Measurements from ENCODE around the gene SPTLC2. TPM values are rescaled to one million over a fixed set of nuclear protein-coding genes. Genes with fewer than 3 reads are reported as not detected.

SPTLC2 gene
- total RNA-seq, 1 experiment from 2014 or later: 44.7 TPM

- TF ChIP-seq RAD21 (IDR thresholded peaks at IDR 0.05; ENCODE audit: low read depth) (no peak), FOSL1 (IDR thresholded peaks at IDR 0.05; ENCODE audit: low read depth) (no peak), POLR2AphosphoS5 (IDR thresholded peaks at IDR 0.05; ENCODE audit: low read depth, low read length) (no peak), CBX3 (IDR thresholded peaks at IDR 0.05; ENCODE audit: low read depth) (no peak), CEBPB (IDR thresholded peaks at IDR 0.05; ENCODE audit: low read depth) (no peak), EZH2 (IDR thresholded peaks at IDR 0.05) (no peak)
Measured at GRCh38 chr14:77579780-77580179, 36.7 kb downstream of the SPTLC2 start (continued).

- RAD21 ChIA-PET (ENCODE audit: low non-redundant PET in 1 of 2, low total read pairs in 2 of 2, uncharacterized antibody in 2 of 2, unreplicated experiment in 2 of 2): interaction anchor here in 1 of 2 experiments (0.6 kb wide), 1 partner anchor 30 kb away, joined by 3 read pairs; no protein-coding TSS in a partner anchor
- Histone ChIP-seq H3K9me2 (ENCODE audit: insufficient read depth) (no peaks in the 10 kb centered on the region), H3K9ac (ENCODE audit: low read length) (no peak overlapping the region), H3K27me3 (ENCODE audit: insufficient read depth, low read length) (no peaks in the 10 kb centered on the region), H3K27ac (ENCODE audit: low read depth, low read length) (no peak overlapping the region), H3K4me2 (ENCODE audit: low read length) (no peak overlapping the region), H2AFZ (ENCODE audit: low read depth, low read length, poor library complexity, severe bottlenecking) (no peak overlapping the region), H3K9me3 (ENCODE audit: control insufficient read depth in 1 of 2, insufficient read depth in 1 of 2, low read depth in 1 of 2, low read length in 2 of 2) (no peaks in the 10 kb centered on the region), H3K79me2 (ENCODE audit: insufficient read depth, low read length) (peaks cover 69% of the 10 kb centered on the region), H3K4me1 (ENCODE audit: control insufficient read depth in 1 of 2, insufficient read depth in 2 of 2, low read length in 2 of 2) (peaks cover 0 to 10% of the 10 kb centered on the region in 2 experiments; a peak in 1 of 4 replicates), H3K4me3 (replicated peaks in 1 of 2; ENCODE audit: low read depth in 1 of 2, low read length in 2 of 2) (no peak overlapping the region), H3K36me3 (ENCODE audit: control insufficient read depth in 1 of 2, insufficient read depth in 2 of 2, low read length in 2 of 2) (peaks cover 0 to 8% of the 10 kb centered on the region in 2 experiments; a peak in 1 of 4 replicates), H4K20me1 (ENCODE audit: insufficient read depth) (peaks cover 4% of the 10 kb centered on the region; the same call in 1 of the 2 replicates)
- POLR2A ChIA-PET: no interaction called here
- DNase-seq (ENCODE audit: low read depth, low spot score): no peak
- no peak for ATAC-seq
- no peak for TF ChIP-seq CTCF (IDR thresholded peaks at IDR 0.05 in 2 of 3, conservative IDR thresholded peaks at IDR 0.05 in 1 of 3; ENCODE audit: borderline replicate concordance in 1 of 3, insufficient read depth in 1 of 3, low read depth in 2 of 3, low read length in 2 of 3)
- TF ChIP-seq ZBTB33 (IDR thresholded peaks at IDR 0.05; ENCODE audit: extremely low read depth, insufficient replicate concordance, low read length): no peak
- TF ChIP-seq CBX3 (IDR thresholded peaks at IDR 0.05; ENCODE audit: low read depth): no peak
- no peak for TF ChIP-seq TCF7L2 (IDR thresholded peaks at IDR 0.05; ENCODE audit: borderline replicate concordance, extremely low read depth, insufficient read depth, insufficient read length)
- TF ChIP-seq YY1 (IDR thresholded peaks at IDR 0.05; ENCODE audit: extremely low read depth, insufficient replicate concordance, low read depth, low read length): no peak
- TF ChIP-seq REST (IDR thresholded peaks at IDR 0.05; ENCODE audit: low read depth): no peak
- no peak for TF ChIP-seq SRF (IDR thresholded peaks at IDR 0.05; ENCODE audit: low read depth)
- no peak for TF ChIP-seq EZH2 (IDR thresholded peaks at IDR 0.05)
- TF ChIP-seq SIN3A (IDR thresholded peaks at IDR 0.05; ENCODE audit: low read depth): no peak
- TF ChIP-seq EZH2phosphoT487 (IDR thresholded peaks at IDR 0.05; ENCODE audit: borderline replicate concordance): no peak
- TF ChIP-seq POLR2AphosphoS5 (IDR thresholded peaks at IDR 0.05; ENCODE audit: low read depth, low read length): no peak
- no peak for TF ChIP-seq ZFX (IDR thresholded peaks at IDR 0.05)
- no peak for TF ChIP-seq ATF3 (IDR thresholded peaks at IDR 0.05)
- no peak for TF ChIP-seq FOSL1 (IDR thresholded peaks at IDR 0.05; ENCODE audit: low read depth)
- intact Hi-C loops (cut with micrococcal nuclease): no loop called here
- no TSS peak for BruUV-seq (replicated peaks)
- CTCF ChIA-PET: no interaction called here
Measured at GRCh38 chr14:77579065-77579464, 37.4 kb downstream of the SPTLC2 start.
